ENCODE results near the gene KCTD19.

KCTD19 gene

GRCh38 chr16:67241008-67241900 lies 85.3 kb downstream of the KCTD19 start:
- no peak for DNase-seq

GRCh38 chr16:67240506-67240905 lies 86.0 kb downstream of the KCTD19 start:
- no peak for DNase-seq
